RWPE1 (cell line): ENCODE data around the gene MICAL3.

Experiments used
- CTCF ChIA-PET: fragments of 350-600 bp; sonication (Branson Sonifier 250); formaldehyde crosslinking; extraction: SDS; loops from one replicate; lab custom pipeline; 2021; lab: Yijun Ruan, JAX
- POLR2A ChIA-PET: fragments of 400-600 bp; formaldehyde crosslinking; extraction: SDS; loops from one replicate; lab custom pipeline; 2020; ENCODE audit warnings: antibody characterized with exemption; ENCODE audit not compliant: low non-redundant PET; lab: Yijun Ruan, JAX
- DNase-seq: peaks from one replicate; pipeline ENCODE4 v3.0.0; 2012; ENCODE audit warnings: low spot score
- H3K27ac ChIP-seq: fragments of 450-650 bp; 2 replicates; pipeline ENCODE4 v1.5.1; 2017
- TF ChIP-seq, protein P1 (sequence below): fragments of 450-650 bp; conservative IDR thresholded peaks from 2 replicates; pipeline ENCODE4 v1.5.1; 2017; ENCODE audit warnings: low read depth, mild to moderate bottlenecking

The MICAL3 gene

GRCh38 chr22:17866621-17867020 lies 157.7 kb downstream of the MICAL3 start:
- CTCF ChIA-PET, result no interaction called here

DNA sequence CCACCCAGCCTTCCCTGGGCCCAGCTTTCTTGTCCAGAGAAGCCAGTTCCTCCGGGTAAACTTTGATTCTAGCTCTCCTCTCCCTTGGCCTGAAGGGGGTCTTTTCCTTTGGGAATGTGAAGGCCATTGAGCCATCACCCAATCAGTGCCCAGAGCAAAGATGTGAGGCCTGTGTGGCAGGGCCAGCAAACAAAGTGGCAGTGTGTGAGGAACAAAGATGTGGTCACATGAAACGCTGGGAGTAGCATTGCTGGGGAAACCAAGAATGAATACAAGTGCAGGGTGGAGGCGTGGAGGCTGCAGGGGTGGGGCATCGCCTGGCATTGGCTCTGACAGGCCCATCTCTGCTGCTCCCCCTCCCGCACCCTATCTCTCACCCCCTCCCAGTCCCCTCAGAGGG lies 158.2 kb downstream of the MICAL3 start:
- no peak for DNase-seq
- ChIA-PET CTCF (no interaction called here), POLR2A (no interaction called here)
- 0 out of 2 replicates have a peak overlapping the region, but pooled peaks have one; percentile 1 for H3K27ac ChIP-seq
- TF ChIP-seq, protein P1, sequence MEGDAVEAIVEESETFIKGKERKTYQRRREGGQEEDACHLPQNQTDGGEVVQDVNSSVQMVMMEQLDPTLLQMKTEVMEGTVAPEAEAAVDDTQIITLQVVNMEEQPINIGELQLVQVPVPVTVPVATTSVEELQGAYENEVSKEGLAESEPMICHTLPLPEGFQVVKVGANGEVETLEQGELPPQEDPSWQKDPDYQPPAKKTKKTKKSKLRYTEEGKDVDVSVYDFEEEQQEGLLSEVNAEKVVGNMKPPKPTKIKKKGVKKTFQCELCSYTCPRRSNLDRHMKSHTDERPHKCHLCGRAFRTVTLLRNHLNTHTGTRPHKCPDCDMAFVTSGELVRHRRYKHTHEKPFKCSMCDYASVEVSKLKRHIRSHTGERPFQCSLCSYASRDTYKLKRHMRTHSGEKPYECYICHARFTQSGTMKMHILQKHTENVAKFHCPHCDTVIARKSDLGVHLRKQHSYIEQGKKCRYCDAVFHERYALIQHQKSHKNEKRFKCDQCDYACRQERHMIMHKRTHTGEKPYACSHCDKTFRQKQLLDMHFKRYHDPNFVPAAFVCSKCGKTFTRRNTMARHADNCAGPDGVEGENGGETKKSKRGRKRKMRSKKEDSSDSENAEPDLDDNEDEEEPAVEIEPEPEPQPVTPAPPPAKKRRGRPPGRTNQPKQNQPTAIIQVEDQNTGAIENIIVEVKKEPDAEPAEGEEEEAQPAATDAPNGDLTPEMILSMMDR, result no peak

More at GRCh38 chr22:17866621-17867020, 157.7 kb downstream of the MICAL3 start:
- DNase-seq, result no peak
- POLR2A ChIA-PET, result no interaction called here
- TF ChIP-seq, protein P1, result no peak
- no peak overlapping the region for H3K27ac ChIP-seq

- ChIA-PET CTCF (no interaction called here), POLR2A (no interaction called here)
- DNase-seq, result no peak
- TF ChIP-seq, protein P1, result no peak
- H3K27ac ChIP-seq, result 0 out of 2 replicates have a peak overlapping the region, but pooled peaks have one; percentile 1
These were observed 158.9 kb downstream of the MICAL3 start for GRCh38 chr22:17865183-17866055.

DNA sequence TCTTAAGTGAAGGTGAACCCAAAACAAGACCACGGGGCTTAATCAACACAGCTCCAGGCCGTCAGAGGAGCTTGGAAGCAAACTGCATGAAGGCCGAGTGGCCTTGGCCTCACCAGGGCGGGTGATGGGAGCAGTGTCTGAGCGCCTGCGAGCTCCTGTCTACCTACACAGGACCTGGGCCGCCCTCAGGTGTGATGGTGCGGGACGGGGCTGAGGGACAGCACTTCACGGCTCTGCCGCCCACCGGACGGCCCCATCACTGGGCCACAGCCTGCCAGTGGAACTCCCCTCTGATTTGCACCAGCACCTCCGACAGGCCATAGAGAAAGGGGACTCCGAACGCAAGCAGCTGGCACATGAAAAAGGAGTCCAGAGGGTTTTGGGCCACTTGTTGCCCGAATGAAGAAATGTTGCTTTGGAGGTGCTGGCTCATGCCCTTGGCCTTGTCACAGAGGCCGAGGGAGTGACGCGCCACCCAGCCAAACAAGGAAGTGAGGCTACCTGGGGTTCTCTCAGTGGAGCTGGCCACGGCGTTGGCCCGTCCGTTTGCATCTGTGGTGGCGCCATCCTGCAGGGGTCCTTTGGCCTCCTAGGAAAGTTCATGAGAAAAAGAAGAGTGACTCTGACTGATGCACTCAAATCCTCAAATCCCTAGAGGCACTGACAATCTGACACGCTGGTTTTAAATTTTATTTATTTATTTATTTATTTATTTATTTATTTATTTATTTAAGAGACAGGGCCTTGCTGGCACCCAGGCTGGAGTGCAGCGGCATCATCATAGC lies 159.8 kb downstream of the MICAL3 start:
- no peak overlapping the region for H3K27ac ChIP-seq
- TF ChIP-seq, protein P1, result no peak
- CTCF ChIA-PET, result no interaction called here
- DNase-seq, result no peak
- POLR2A ChIA-PET, result no interaction called here

- ChIA-PET POLR2A (interaction anchor here (0.6 kb wide), 1 partner anchor 13 kb away, joined by 5 read pairs; no protein-coding TSS in a partner anchor), CTCF (no interaction called here)
- peak overlapping the region; percentile 19; the same call in 1 of the 2 replicates for H3K27ac ChIP-seq
- DNase-seq, result no peak
- TF ChIP-seq, protein P1, result no peak
These were observed 161.6 kb downstream of the MICAL3 start for GRCh38 chr22:17862646-17863181.

- DNase-seq, result no peak
- TF ChIP-seq, protein P1, result no peak
- ChIA-PET POLR2A (no interaction called here), CTCF (no interaction called here)
- no peak overlapping the region for H3K27ac ChIP-seq
These were observed 162.5 kb downstream of the MICAL3 start for GRCh38 chr22:17861909-17862308.
